Breast epithelium (tissue), 4 donors: Measurements from ENCODE around the gene GCLC. TPM values are rescaled to one million over a fixed set of nuclear protein-coding genes. Genes with fewer than 3 reads are reported as not detected.

Experiments
- DNase-seq, 2 donors: peaks; one replicate each; pipeline ENCODE4 v3.0.0-alpha.2; 2019; ENCODE audit warnings: low spot score in 2 of 2
- H3K27ac ChIP-seq, 2 donors: fragments of 200-600 bp; sonication (generic) in 1 of 2; one replicate each; pipeline ENCODE4 v1.5.1; 2016 to 2019; ENCODE audit warnings: mild to moderate bottlenecking in 1 of 2
- H3K27me3 ChIP-seq, 2 donors: fragments of 200-600 bp; sonication (generic) in 1 of 2; one replicate each; pipeline versions ENCODE4 v1.5.1 to v1.6.0; 2017 to 2019; ENCODE audit warnings: control low read depth in 1 of 2, mild to moderate bottlenecking in 1 of 2
- H3K36me3 ChIP-seq: fragments of 200-600 bp; one replicate; pipeline ENCODE4 v1.5.1; 2019
- H3K4me1 ChIP-seq, 2 donors: fragments of 200-600 bp; sonication (generic); one replicate each; pipeline ENCODE4 v1.5.1; 2016 to 2019; ENCODE audit warnings: control low read depth in 1 of 2
- H3K4me3 ChIP-seq, 3 donors: fragments of 200-600 bp; sonication (generic); 1 replicate in 2 of 3; 2 replicates in 1 of 3; pipeline ENCODE4 v1.5.1; 2016 to 2019; ENCODE audit warnings: mild to moderate bottlenecking in 3 of 3, moderate library complexity in 2 of 3
- H3K9me3 ChIP-seq, 2 donors: fragments of 200-600 bp; sonication (generic) in 1 of 2; one replicate each; pipeline ENCODE4 v1.5.1; 2016 to 2019; ENCODE audit warnings: control low read depth in 1 of 2
- POLR2A ChIP-seq: fragments of 450-650 bp; IDR thresholded peaks from one replicate; pipeline ENCODE4 v1.6.1; 2016; ENCODE audit warnings: antibody characterized with exemption, mild to moderate bottlenecking, moderate library complexity
- POLR2AphosphoS5 ChIP-seq, 3 donors: sonication (generic); formaldehyde crosslinking; IDR thresholded peaks; one replicate each; pipeline ENCODE4 v1.6.1; 2017; ENCODE audit warnings: antibody characterized with exemption in 3 of 3
- intact Hi-C: fragments of 100-400 bp; cut with DNase I; formaldehyde crosslinking; loops from one replicate; pipeline ENCODE4 v1.15.1; 2023; ENCODE audit warnings: low total_unique reads
- total RNA-seq, 3 donors: library from RNA; depleted of rRNA; stranded (reverse); fragments of >200 nt; gene quantifications; one replicate each; pipeline ENCODE4 v1.1.0, GENCODE V29; 2016
- TF ChIP-seq, protein P1 (sequence below), 3 donors: fragments of 450-650 bp; IDR thresholded peaks; one replicate each; pipeline ENCODE4 v1.5.1; 2016 to 2017; ENCODE audit warnings: antibody characterized with exemption in 3 of 3, mild to moderate bottlenecking in 3 of 3, moderate library complexity in 3 of 3

The GCLC gene
- total RNA-seq, 3 donors from 2014 or later: 33.8 to 50.6 (median 39.0) TPM

DNA sequence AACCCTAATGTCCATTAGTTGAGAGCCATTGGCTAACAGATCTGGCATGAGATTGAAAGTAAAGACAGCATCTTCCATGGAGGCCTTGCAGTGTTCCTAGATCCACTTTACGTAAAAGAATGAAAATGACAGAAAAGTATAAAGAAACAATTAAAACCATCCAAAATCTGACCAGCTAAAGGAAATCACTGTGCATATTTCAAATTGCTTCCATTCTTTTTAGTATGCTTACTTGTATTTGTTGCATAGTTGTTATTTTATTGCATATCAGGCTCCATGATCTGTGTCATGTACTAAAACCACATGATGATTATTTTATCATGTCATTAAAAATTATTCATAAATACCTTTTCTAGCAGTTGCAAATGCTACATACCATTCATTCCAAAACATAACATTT, 67.9 kb downstream of the GCLC start:
- DNase-seq: no peak
- Histone ChIP-seq H3K4me3 (no peak overlapping the region), H3K4me1 (no peaks in the 10 kb centered on the region), H3K36me3 (no peaks in the 10 kb centered on the region), H3K27me3 (no peaks in the 10 kb centered on the region), H3K27ac (no peak overlapping the region), H3K9me3 (no peaks in the 10 kb centered on the region)
- TF ChIP-seq POLR2AphosphoS5 (IDR thresholded peaks at IDR 0.05) (no peak), POLR2A (no peak)
- TF ChIP-seq, protein P1, sequence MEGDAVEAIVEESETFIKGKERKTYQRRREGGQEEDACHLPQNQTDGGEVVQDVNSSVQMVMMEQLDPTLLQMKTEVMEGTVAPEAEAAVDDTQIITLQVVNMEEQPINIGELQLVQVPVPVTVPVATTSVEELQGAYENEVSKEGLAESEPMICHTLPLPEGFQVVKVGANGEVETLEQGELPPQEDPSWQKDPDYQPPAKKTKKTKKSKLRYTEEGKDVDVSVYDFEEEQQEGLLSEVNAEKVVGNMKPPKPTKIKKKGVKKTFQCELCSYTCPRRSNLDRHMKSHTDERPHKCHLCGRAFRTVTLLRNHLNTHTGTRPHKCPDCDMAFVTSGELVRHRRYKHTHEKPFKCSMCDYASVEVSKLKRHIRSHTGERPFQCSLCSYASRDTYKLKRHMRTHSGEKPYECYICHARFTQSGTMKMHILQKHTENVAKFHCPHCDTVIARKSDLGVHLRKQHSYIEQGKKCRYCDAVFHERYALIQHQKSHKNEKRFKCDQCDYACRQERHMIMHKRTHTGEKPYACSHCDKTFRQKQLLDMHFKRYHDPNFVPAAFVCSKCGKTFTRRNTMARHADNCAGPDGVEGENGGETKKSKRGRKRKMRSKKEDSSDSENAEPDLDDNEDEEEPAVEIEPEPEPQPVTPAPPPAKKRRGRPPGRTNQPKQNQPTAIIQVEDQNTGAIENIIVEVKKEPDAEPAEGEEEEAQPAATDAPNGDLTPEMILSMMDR (IDR thresholded peaks at IDR 0.05): no peak
- intact Hi-C loops: no loop called here

DNA sequence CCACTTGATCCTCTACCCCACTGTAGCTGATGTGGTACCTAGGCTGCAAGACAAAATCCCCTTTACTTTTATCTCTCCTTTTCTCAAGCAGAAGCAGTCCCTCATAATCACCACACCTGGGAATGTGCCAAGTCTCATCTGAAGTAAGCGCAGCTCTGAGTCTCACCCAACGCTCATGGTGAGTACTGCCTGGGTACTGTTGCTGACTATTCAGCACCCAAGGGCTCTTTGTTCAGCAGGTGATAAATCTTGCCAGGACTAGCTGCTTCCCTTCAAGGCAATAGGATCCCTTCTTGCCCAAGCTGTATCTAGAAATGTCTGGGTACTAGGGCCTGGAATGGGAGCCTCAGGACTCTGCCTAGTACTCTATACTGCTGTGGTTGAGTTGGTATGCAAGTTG, 70.9 kb downstream of the GCLC start:
- no peaks in the 10 kb centered on the region for H3K27me3 ChIP-seq
- DNase-seq: no peak
- H3K27ac ChIP-seq: peak overlapping the region in 1 of 2 donors; percentile 58
- no peak overlapping the region for H3K4me3 ChIP-seq
- H3K4me1 ChIP-seq: no peaks in the 10 kb centered on the region
- H3K9me3 ChIP-seq: no peaks in the 10 kb centered on the region
- no peaks in the 10 kb centered on the region for H3K36me3 ChIP-seq
- intact Hi-C loops: no loop called here
- TF ChIP-seq POLR2AphosphoS5 (IDR thresholded peaks at IDR 0.05) (no peak), POLR2A (no peak)
- TF ChIP-seq, protein P1 (IDR thresholded peaks at IDR 0.05): no peak

DNA sequence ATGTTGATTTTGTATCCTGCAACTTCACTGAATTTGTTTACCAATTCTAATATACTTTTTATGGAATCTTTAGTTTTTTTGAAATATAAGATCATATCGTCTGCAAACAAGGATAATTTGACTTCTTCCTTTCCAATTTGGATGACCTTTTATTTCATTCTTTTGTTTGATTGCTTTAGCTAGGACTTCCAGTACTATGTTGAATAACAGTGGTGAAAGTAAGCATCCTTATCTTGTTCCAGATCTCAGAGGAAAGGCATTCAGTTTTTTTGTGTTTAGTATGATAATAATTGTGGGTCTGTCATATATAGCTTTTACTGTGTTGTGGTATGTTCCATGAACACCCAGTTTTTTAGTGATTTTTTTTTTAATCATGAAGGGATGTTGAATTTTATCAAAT, 75.7 kb downstream of the GCLC start:
- no peak overlapping the region for H3K27ac ChIP-seq
- H3K9me3 ChIP-seq: no peaks in the 10 kb centered on the region
- intact Hi-C loops: no loop called here
- no peak overlapping the region for H3K4me3 ChIP-seq
- H3K36me3 ChIP-seq: no peaks in the 10 kb centered on the region
- H3K4me1 ChIP-seq: peaks cover 0 to 9% of the 10 kb centered on the region in 2 donors
- no peaks in the 10 kb centered on the region for H3K27me3 ChIP-seq
- DNase-seq: no peak
- TF ChIP-seq POLR2AphosphoS5 (IDR thresholded peaks at IDR 0.05) (no peak), POLR2A (no peak)
- TF ChIP-seq, protein P1 (IDR thresholded peaks at IDR 0.05): no peak

DNA sequence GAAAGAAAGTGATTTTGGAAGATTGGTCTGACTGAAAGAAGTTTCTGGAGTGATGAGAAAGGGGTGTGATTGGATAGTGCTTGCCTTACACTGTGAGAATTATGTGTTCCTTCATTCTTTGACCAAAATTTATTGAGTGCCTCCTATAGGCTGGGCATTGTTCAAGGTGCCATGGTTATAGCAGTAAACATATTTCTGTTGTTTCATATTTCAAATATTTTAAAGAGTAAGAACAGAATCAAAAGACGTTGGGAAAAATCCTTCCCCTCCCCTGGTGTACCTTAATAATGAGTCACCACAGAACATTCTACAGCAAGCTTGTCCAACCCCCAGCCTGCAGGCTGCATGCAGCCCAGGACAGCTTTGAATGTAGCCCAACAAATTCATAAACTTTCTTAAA, 78.6 kb downstream of the GCLC start:
- Histone ChIP-seq H3K27ac (peak overlapping the region; percentile 85 to 93), H3K9me3 (no peaks in the 10 kb centered on the region), H3K4me1 (peaks cover 0 to 9% of the 10 kb centered on the region in 2 donors), H3K4me3 (no peak overlapping the region), H3K36me3 (no peaks in the 10 kb centered on the region), H3K27me3 (no peaks in the 10 kb centered on the region)
- peak in 1 of 2 donors; percentile 41 for DNase-seq
- no peak for TF ChIP-seq POLR2A
- TF ChIP-seq, protein P1 (IDR thresholded peaks at IDR 0.05): no peak
- no peak for TF ChIP-seq POLR2AphosphoS5 (IDR thresholded peaks at IDR 0.05)
- intact Hi-C loops: no loop called here

DNA sequence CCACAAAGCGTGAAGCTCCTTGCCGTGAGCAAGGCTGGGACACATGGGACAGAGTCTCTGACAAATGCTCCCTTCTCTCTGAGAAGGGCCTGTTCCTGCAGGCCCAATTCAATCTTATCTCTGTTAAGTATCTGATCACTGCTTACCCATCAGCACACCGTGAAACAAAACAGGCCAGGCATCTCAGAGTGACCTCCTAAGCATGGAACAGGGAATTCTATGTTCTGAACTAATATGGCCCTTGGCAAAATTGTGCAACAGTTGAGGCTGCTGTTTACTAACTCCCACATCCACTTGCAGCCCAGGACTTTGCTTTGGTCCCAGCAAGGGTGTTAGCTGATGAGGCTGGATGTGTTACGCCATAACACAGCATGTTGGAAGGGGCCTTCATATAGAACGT, 79.2 kb downstream of the GCLC start:
- Histone ChIP-seq H3K4me1 (peaks cover 0 to 9% of the 10 kb centered on the region in 2 donors), H3K27ac (peak overlapping the region; percentile 85 to 93), H3K27me3 (no peaks in the 10 kb centered on the region), H3K36me3 (no peaks in the 10 kb centered on the region), H3K9me3 (no peaks in the 10 kb centered on the region), H3K4me3 (peak overlapping the region in 1 of 3 donors; percentile 6)
- intact Hi-C loops: no loop called here
- peak; percentile 59 to 85 for DNase-seq
- TF ChIP-seq, protein P1 (IDR thresholded peaks at IDR 0.05): no peak
- TF ChIP-seq POLR2AphosphoS5 (IDR thresholded peaks at IDR 0.05) (peak; percentile 46 to 79 (median 66)), POLR2A (no peak)
